Eye (tissue), 1 donor: ENCODE data around the gene UTP3.
"Not testable (repeated sequence)": the region's sequence is repeated elsewhere in the genome, so short reads cannot be mapped to it uniquely, and the experiment has no call there.

Experiments used
- DNase-seq: peaks from one replicate; pipeline ENCODE4 v3.0.0-alpha.2; 2015

Gene UTP3

GRCh38 chr4:70718811-70719604 lies 30.7 kb downstream of the UTP3 start:
- no peak for DNase-seq

DNA sequence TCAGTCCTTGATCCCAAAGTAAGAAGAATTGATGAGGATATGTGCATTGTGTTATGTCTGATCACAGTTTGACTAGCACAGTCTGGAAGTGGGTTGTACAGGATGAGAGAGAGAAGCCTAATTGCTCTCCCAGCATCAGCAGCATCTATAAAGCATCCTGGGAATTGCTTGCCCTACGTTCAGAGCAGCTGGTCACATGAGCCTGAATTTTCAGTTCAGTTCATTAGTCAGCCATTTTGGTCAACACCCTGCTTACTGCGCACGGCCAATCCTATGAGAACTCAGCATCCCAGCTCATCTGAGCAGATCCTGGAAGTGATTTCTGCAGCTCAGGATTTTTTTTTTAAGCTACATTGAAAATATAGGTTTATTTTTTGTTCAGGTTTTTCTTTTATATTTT lies 33.4 kb downstream of the UTP3 start, which contains the start of gene RUFY3:
Gene RUFY3, plus strand, starts transcription at position 218 of the 400 bp plus-strand sequence. CDS start 610 bp downstream, outside the sequence.
- peak; percentile 94 for DNase-seq

DNA sequence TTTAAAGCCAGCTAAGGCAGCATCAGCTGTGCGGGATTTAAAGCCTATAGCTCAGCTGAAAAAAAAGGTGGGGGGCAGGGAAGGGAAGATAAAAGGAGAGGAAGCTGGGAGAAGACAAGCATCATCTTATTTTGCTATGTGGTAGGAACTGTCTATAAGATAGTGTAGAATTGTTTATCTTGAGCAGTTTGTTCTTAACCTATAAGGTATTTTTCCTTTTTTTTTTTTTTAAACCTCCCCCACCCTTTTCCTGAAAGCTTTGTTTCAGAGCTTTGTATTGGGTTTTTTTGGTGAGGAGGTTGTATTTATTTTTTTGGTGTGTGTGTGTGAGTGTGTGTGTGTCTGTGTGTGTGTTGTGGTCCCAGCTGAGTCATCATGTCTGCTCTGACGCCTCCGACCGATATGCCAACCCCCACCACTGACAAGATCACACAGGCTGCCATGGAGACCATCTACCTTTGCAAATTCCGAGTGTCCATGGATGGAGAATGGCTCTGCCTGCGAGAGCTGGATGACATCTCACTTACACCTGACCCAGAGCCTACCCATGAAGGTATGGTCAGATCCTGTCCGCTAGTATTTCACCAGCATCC lies 34.0 kb downstream of the UTP3 start:
- peak; percentile 79 for DNase-seq

- no peak for DNase-seq
Observed at GRCh38 chr4:70724463-70724862, 36.1 kb downstream of the UTP3 start.

DNA sequence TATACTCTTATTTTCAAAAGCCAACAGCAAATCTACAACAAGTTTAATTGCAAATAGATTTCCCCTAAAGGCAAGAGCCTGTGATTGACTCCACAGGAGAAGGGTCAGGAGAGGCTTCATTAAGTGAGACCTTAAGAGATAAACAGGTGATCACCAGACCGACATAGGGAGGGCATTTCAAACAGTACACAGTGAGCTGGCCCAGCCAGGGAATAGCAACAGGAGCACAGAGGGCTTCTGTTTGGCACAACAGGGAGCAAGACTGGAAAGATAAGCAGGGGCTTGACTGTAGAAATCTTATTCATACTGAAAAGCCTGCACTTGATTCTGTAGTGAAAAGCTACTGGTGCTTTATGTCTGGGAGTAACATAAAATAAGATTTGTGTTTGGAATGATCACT lies 37.3 kb downstream of the UTP3 start:
- DNase-seq: no peak

DNA sequence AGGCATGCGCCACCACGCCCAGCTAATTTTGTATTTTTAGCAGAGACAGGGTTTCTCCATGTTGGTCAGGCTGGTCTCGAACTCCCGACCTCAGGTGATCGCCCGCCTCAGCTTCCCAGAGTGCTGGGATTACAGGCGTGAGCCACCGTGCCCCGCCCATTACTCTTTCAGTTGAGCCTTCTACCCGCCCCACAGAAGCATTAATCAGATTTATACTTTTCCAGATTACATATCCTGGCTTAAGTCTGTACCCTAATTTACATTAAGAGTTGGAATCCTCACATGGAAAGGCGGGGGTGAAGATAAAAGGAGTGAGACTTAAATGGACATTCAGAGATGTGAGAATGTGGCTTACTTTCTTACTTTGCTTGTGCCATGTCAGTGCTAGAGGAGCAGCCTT lies 38.2 kb downstream of the UTP3 start:
- DNase-seq: not testable (repeated sequence)

- DNase-seq: no peak
Observed at GRCh38 chr4:70728091-70728490, 39.8 kb downstream of the UTP3 start.

DNA sequence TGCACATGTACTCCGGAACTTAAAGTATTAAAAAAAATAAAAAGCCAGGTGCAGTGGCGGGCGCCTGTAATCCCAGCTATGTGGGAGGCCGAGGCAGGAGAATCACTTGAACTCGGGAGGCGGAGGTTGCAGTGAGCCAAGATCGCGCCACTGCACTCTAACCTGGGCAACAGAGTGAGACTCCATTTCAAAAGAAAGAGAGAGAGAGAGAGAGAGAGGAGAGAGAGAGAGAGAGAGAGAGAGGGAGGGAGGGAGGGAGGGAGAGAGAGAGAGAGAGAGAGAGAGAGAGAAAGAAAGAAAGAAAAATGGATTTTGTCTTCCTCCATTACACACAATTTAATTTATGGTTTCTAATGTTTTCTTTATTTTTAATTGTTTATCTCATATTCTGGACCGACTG lies 44.5 kb downstream of the UTP3 start:
- DNase-seq: not testable (repeated sequence)

DNA sequence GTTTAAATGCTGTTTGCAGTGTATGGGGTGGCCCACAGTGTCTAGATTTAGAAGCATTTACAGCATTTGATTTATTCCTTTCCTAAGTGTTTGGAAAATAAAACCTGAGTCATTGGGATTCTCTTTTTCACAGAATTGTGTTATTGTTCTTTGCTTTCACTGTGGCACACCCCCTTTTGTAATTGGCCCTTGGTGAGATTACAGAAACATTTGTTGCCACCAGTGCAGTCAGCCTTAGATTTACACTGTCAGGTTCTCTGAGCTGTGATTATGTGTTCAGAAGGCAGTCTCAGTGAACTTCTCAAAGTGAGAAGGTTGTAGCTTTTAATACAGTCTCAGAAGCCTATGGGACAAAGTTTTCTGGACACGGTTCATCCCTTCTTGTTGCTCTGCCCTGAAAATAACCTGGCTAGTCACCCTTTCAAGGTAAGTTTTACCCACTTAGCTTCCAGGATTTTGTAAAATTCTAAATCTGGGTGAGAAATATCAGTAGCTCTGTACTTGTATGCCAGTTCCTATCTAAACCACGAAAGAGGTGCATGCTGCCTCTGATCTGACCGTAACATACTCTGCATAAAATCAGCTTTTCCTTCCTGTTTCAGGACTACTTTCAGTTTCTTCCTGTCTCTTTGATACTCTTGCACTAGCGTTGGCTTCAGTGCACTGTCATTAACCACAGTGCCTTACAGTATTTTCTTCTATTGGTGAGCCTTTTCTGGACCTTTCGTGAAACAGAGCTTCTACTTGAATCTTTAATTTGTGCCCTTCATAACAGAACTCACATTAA lies 46.0 kb downstream of the UTP3 start:
- no peak for DNase-seq

DNA sequence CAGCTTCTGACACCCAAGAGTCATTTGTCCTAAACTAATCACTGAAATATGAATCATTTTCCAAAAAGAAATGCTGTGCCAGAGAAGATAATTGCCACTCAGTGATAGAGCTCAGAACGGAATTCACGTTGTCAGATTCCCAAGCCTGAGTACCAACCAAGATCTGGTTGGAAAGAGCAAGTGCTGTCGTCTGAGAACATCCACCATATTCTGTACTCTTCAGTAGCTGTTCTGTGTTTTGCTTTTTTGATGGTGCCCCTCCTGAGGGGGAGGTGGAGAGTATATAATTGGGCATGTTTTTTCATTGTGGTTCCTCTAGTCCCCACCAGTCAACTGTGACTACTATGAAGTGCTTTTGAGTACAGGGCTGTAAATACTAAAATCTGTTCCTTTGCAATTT lies 46.6 kb downstream of the UTP3 start:
- no peak for DNase-seq

- DNase-seq: not testable (repeated sequence)
Observed at GRCh38 chr4:70735915-70736314, 47.6 kb downstream of the UTP3 start.

DNA sequence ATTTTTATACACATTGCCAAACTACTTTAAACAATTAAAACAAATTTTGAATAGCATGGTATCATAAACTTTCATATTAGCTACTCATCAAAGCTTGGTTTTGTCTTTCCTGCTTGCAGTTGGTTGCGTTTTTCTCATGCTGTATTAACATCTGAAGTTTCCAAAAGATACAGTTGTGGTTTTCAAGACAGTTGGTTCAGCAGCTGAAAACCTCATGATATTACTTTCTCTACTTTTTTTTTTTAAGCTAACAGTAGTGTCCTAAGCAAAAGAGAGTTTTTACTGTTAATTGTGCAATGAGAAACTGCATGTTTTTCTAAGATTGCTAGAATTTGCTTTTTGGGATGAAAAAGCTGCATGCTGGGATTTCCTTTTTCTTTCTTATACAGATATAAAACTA lies 48.7 kb downstream of the UTP3 start:
- DNase-seq: no peak

DNA sequence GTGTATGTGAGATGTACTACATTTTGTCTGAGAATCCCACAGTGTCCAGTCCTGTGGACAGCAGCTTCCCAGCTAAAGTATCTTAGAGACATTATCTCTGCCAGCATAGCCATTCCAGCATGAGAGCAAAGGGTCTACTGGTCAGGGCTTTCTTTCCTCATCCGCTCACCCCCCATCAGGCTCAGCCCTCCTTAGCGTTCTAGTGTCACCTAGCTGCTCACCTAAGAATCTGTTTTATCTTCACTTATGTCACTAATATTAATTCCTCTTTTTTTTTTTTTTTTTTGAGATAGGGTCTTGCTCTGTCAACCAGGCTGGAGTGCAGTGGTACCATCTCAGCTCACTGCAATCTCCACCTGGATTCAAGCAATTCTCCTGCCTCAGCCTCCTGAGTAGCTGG lies 49.1 kb downstream of the UTP3 start:
- no peak for DNase-seq

GRCh38 chr4:70739496-70740337 lies 51.4 kb downstream of the UTP3 start:
- no peak for DNase-seq
